ENCODE results near the gene LRMDA.

GRCh38 chr10:75610183-75610582, 178.8 kb downstream of the LRMDA start:
- no peak for TF ChIP-seq CTCF (IDR thresholded peaks at IDR 0.05)
- no peak for TF ChIP-seq POLR2A (IDR thresholded peaks at IDR 0.05)
